GF-D8 (cell line): Measurements from ENCODE around the gene KIAA1671.
"Not testable (repeated sequence)": the region's sequence is repeated elsewhere in the genome, so short reads cannot be mapped to it uniquely, and the experiment has no call there.

Experiments used
- DNase-seq: peaks from one replicate; lab custom pipeline; 2025; lab: John Stamatoyannopoulos, UW

The KIAA1671 gene

GRCh38 chr22:25235547-25236290, 283.2 kb downstream of the KIAA1671 start:
- DNase-seq: no peak

GRCh38 chr22:25236417-25236816, 283.9 kb downstream of the KIAA1671 start:
- DNase-seq: no peak

- no peak for DNase-seq
These were observed 285.0 kb downstream of the KIAA1671 start for GRCh38 chr22:25237503-25237902.

- DNase-seq: not testable (repeated sequence)
These were observed 285.5 kb downstream of the KIAA1671 start for GRCh38 chr22:25238058-25238457.
